Breast epithelium (tissue), 4 donors: ENCODE results near the gene TMEM139. TPM values are rescaled to one million over a fixed set of nuclear protein-coding genes. Genes with fewer than 3 reads are reported as not detected.

ENCODE experiments used
- DNase-seq, 2 donors: peaks; one replicate each; pipeline ENCODE4 v3.0.0-alpha.2; 2019; ENCODE audit warnings: low spot score in 2 of 2
- H3K27ac ChIP-seq, 2 donors: fragments of 200-600 bp; sonication (generic) in 1 of 2; one replicate each; pipeline ENCODE4 v1.5.1; 2016 to 2019; ENCODE audit warnings: mild to moderate bottlenecking in 1 of 2
- H3K27me3 ChIP-seq, 2 donors: fragments of 200-600 bp; sonication (generic) in 1 of 2; one replicate each; pipeline versions ENCODE4 v1.5.1 to v1.6.0; 2017 to 2019; ENCODE audit warnings: control low read depth in 1 of 2, mild to moderate bottlenecking in 1 of 2
- H3K36me3 ChIP-seq: fragments of 200-600 bp; one replicate; pipeline ENCODE4 v1.5.1; 2019
- H3K4me1 ChIP-seq, 2 donors: fragments of 200-600 bp; sonication (generic); one replicate each; pipeline ENCODE4 v1.5.1; 2016 to 2019; ENCODE audit warnings: control low read depth in 1 of 2
- H3K4me3 ChIP-seq, 3 donors: fragments of 200-600 bp; sonication (generic); 1 replicate in 2 of 3; 2 replicates in 1 of 3; pipeline ENCODE4 v1.5.1; 2016 to 2019; ENCODE audit warnings: mild to moderate bottlenecking in 3 of 3, moderate library complexity in 2 of 3
- H3K9me3 ChIP-seq, 2 donors: fragments of 200-600 bp; sonication (generic) in 1 of 2; one replicate each; pipeline ENCODE4 v1.5.1; 2016 to 2019; ENCODE audit warnings: control low read depth in 1 of 2
- POLR2A ChIP-seq: fragments of 450-650 bp; IDR thresholded peaks from one replicate; pipeline ENCODE4 v1.6.1; 2016; ENCODE audit warnings: antibody characterized with exemption, mild to moderate bottlenecking, moderate library complexity
- POLR2AphosphoS5 ChIP-seq, 3 donors: sonication (generic); formaldehyde crosslinking; IDR thresholded peaks; one replicate each; pipeline ENCODE4 v1.6.1; 2017; ENCODE audit warnings: antibody characterized with exemption in 3 of 3
- intact Hi-C: fragments of 100-400 bp; cut with DNase I; formaldehyde crosslinking; loops from one replicate; pipeline ENCODE4 v1.15.1; 2023; ENCODE audit warnings: low total_unique reads
- total RNA-seq, 3 donors: library from RNA; depleted of rRNA; stranded (reverse); fragments of >200 nt; gene quantifications; one replicate each; pipeline ENCODE4 v1.1.0, GENCODE V29; 2016
- TF ChIP-seq, protein P1 (sequence below), 3 donors: fragments of 450-650 bp; IDR thresholded peaks; one replicate each; pipeline ENCODE4 v1.5.1; 2016 to 2017; ENCODE audit warnings: antibody characterized with exemption in 3 of 3, mild to moderate bottlenecking in 3 of 3, moderate library complexity in 3 of 3

The TMEM139 gene
- total RNA-seq, 3 donors from 2014 or later = 1.4 to 27.4 (median 14.4) TPM

DNA sequence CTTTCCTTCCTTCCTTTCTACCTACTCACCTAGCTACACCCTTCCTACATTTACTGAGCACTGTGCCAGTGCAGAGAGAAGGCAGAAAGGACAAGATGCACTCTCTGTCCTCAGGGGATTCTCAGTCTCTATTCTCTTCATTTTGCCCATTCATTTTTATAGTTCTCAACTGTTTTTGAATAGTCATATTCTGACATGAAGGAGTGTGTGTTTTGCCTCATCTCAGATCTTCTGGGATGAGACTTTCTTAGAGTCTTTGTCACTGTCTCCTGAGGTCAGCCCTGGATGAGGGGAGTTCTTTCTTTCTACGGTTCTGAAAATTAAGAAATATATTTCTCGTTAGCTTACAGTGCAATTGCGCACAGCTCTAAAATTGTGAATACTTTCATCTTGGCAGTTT lies 52.5 kb downstream of the TMEM139 start:
- no peak for DNase-seq
- Histone ChIP-seq H3K36me3 (no peaks in the 10 kb centered on the region), H3K27me3 (no peaks in the 10 kb centered on the region), H3K4me1 (no peaks in the 10 kb centered on the region), H3K27ac (no peak overlapping the region), H3K4me3 (no peak overlapping the region), H3K9me3 (no peaks in the 10 kb centered on the region)
- intact Hi-C loops = no loop called here
- TF ChIP-seq POLR2A (no peak), POLR2AphosphoS5 (IDR thresholded peaks at IDR 0.05) (no peak)
- TF ChIP-seq, protein P1, sequence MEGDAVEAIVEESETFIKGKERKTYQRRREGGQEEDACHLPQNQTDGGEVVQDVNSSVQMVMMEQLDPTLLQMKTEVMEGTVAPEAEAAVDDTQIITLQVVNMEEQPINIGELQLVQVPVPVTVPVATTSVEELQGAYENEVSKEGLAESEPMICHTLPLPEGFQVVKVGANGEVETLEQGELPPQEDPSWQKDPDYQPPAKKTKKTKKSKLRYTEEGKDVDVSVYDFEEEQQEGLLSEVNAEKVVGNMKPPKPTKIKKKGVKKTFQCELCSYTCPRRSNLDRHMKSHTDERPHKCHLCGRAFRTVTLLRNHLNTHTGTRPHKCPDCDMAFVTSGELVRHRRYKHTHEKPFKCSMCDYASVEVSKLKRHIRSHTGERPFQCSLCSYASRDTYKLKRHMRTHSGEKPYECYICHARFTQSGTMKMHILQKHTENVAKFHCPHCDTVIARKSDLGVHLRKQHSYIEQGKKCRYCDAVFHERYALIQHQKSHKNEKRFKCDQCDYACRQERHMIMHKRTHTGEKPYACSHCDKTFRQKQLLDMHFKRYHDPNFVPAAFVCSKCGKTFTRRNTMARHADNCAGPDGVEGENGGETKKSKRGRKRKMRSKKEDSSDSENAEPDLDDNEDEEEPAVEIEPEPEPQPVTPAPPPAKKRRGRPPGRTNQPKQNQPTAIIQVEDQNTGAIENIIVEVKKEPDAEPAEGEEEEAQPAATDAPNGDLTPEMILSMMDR (IDR thresholded peaks at IDR 0.05) = no peak

Other genes starting within 250 kb of the TMEM139 start
- not detected for gene OR6V1, start 232.6 kb upstream of the TMEM139 start, total RNA-seq
- 1,000 to 10,000 TPM in 1 of 3 donors, 100 to 1,000 TPM in 1, 1 to 10 TPM in 1; 1.6 to 1,201 (median 140) TPM for gene PIP, start 152.9 kb upstream of the TMEM139 start, total RNA-seq
- gene TAS2R39, start 101.5 kb upstream of the TMEM139 start, total RNA-seq = not detected
- gene TAS2R40, start 62.9 kb upstream of the TMEM139 start, total RNA-seq = not detected
- gene GSTK1, start 21.5 kb upstream of the TMEM139 start, total RNA-seq = 100 to 1,000 TPM; 196 to 242 (median 199) TPM
- 10 to 100 TPM; 11.7 to 24.9 (median 22.8) TPM for gene CASP2, start 3.4 kb downstream of the TMEM139 start, total RNA-seq
- under 1 TPM in 1 of 3 donors, not detected in 2; 0.29 TPM for gene CLCN1, start 31.2 kb downstream of the TMEM139 start, total RNA-seq
- gene FAM131B, start 77.8 kb downstream of the TMEM139 start, total RNA-seq = 1 to 10 TPM in 1 of 3 donors, under 1 TPM in 2; 0.48 to 2.3 (median 0.73) TPM
- gene ZYX, start 96.4 kb downstream of the TMEM139 start, total RNA-seq = 10 to 100 TPM; 60.2 to 61.0 (median 60.4) TPM
- gene EPHA1, start 123.9 kb downstream of the TMEM139 start, total RNA-seq = 10 to 100 TPM in 2 of 3 donors, not detected in 1; 11.8 to 15.4 TPM
- 1 to 10 TPM in 1 of 3 donors, not detected in 2; 1.6 TPM for gene TAS2R60, start 158.5 kb downstream of the TMEM139 start, total RNA-seq
- gene TAS2R41, start 192.9 kb downstream of the TMEM139 start, total RNA-seq = 1 to 10 TPM in 1 of 3 donors, under 1 TPM in 1, not detected in 1; 0.66 to 1.3 TPM